HCT116 (cell line): Measurements from ENCODE around the gene DTWD1. TPM values are rescaled to one million over a fixed set of nuclear protein-coding genes. Genes with fewer than 3 reads are reported as not detected.

Experiments used
- ATAC-seq: fragments of 200-7000 bp; cut with Tn5 transposase; 2 replicates; pipeline ENCODE4 v1.9.1; 2020; ENCODE audit warnings: mild to moderate bottlenecking, moderate library complexity
- BruUV-seq: library from RNA; stranded (reverse); fragments of 400-500 nt; replicated peaks from 2 replicates; lab custom pipeline; 2021; lab: Mats Ljungman, UMichigan
- CTCF ChIA-PET: fragments of 300-600 bp; sonication (Branson Sonifier 250); formaldehyde crosslinking; loops from one replicate; lab custom pipeline; 2021; ENCODE audit warnings: antibody characterized with exemption; lab: Charles Lee
- POLR2A ChIA-PET: fragments of 300-600, 350-600 bp; sonication (Branson Sonifier 250); formaldehyde crosslinking; loops from one replicate; lab custom pipeline; 2021; ENCODE audit warnings: antibody characterized with exemption; lab: Charles Lee
- RAD21 ChIA-PET, 2 experiments: fragments of 300-600 bp; sonication (Branson Sonifier 250); formaldehyde crosslinking; loops; one replicate each; lab custom pipeline; 2023; ENCODE audit warnings: low total read pairs in 2 of 2; ENCODE audit not compliant: uncharacterized antibody in 2 of 2, unreplicated experiment in 2 of 2, low non-redundant PET in 1 of 2; lab: Charles Lee
- DNase-seq: peaks from one replicate; pipeline ENCODE4 v3.0.0-alpha.2; 2010; ENCODE audit warnings: low read depth, low spot score
- H2AFZ ChIP-seq: fragments of 200-600 bp; shearing (Covaris generic), sonication (generic); 2 replicates; pipeline ENCODE4 v1.6.1; 2017; ENCODE audit warnings: low read depth, mixed run types, mixed read lengths, antibody characterized with exemption, low read length; ENCODE audit not compliant: poor library complexity, severe bottlenecking
- H3K27ac ChIP-seq: 2 replicates; pipeline ENCODE4 v1.5.1; 2012; ENCODE audit warnings: low read depth, low read length
- H3K27me3 ChIP-seq: fragments of 200-600 bp; sonication (generic); 2 replicates; pipeline ENCODE4 v1.6.1; 2016; ENCODE audit warnings: mixed run types, low read length, mixed read lengths; ENCODE audit not compliant: insufficient read depth
- H3K36me3 ChIP-seq, 2 experiments: fragments of 200-500 bp in 1 of 2; fragments of 200-600 bp in 1 of 2; sonication (Bioruptor generic) in 1 of 2; sonication (generic) in 1 of 2; 2 replicates each; pipeline versions ENCODE4 v1.5.1 to v1.6.1; 2014 to 2016; ENCODE audit warnings: low read length in 2 of 2, inconsistent platforms in 1 of 2, mixed read lengths in 1 of 2, mixed run types in 1 of 2; ENCODE audit not compliant: insufficient read depth in 2 of 2, control insufficient read depth in 1 of 2
- H3K4me1 ChIP-seq, 2 experiments: fragments of 200-600 bp in 1 of 2; sonication (generic) in 1 of 2; 2 replicates each; pipeline versions ENCODE4 v1.5.1 to v1.6.1; 2012 to 2017; ENCODE audit warnings: low read length in 2 of 2, inconsistent platforms in 1 of 2, mild to moderate bottlenecking in 1 of 2, mixed read lengths in 1 of 2, mixed run types in 1 of 2, moderate library complexity in 1 of 2; ENCODE audit not compliant: insufficient read depth in 2 of 2, control insufficient read depth in 1 of 2
- H3K4me2 ChIP-seq: fragments of 200-600 bp; sonication (generic); 2 replicates; pipeline ENCODE4 v1.6.1; 2017; ENCODE audit warnings: mixed run types, low read length, mixed read lengths
- H3K4me3 ChIP-seq, 2 experiments: fragments of 200-600 bp in 1 of 2; sonication (generic) in 1 of 2; replicated peaks in 1 of 2; 2 replicates each; pipeline ENCODE4 v1.5.1; 2011 to 2016; ENCODE audit warnings: low read length in 2 of 2, control low read depth in 1 of 2, low read depth in 1 of 2, mild to moderate bottlenecking in 1 of 2, mixed read lengths in 1 of 2, mixed run types in 1 of 2
- H3K79me2 ChIP-seq: fragments of 200-600 bp; sonication (generic); 2 replicates; pipeline ENCODE4 v1.6.1; 2017; ENCODE audit warnings: mild to moderate bottlenecking, mixed run types, low read length, moderate library complexity, mixed read lengths; ENCODE audit not compliant: insufficient read depth
- H3K9ac ChIP-seq: fragments of 200-600 bp; sonication (generic); 2 replicates; pipeline ENCODE4 v1.6.1; 2016; ENCODE audit warnings: low read length, mixed read lengths
- H3K9me2 ChIP-seq: fragments of 200-600 bp; sonication (generic), shearing (Covaris generic); 2 replicates; pipeline ENCODE4 v1.6.1; 2017; ENCODE audit warnings: mixed run types, mild to moderate bottlenecking, moderate library complexity; ENCODE audit not compliant: insufficient read depth
- H3K9me3 ChIP-seq, 2 experiments: fragments of 200-500 bp in 1 of 2; fragments of 200-600 bp in 1 of 2; sonication (Bioruptor generic) in 1 of 2; sonication (generic) in 1 of 2; 2 replicates each; pipeline ENCODE4 v1.6.1; 2014 to 2017; ENCODE audit warnings: low read length in 2 of 2, mixed read lengths in 2 of 2, inconsistent platforms in 1 of 2, low read depth in 1 of 2, mild to moderate bottlenecking in 1 of 2, mixed run types in 1 of 2, moderate library complexity in 1 of 2; ENCODE audit not compliant: control insufficient read depth in 1 of 2, insufficient read depth in 1 of 2
- H4K20me1 ChIP-seq: fragments of 200-600 bp; sonication (generic), shearing (Covaris generic); 2 replicates; pipeline ENCODE4 v1.6.1; 2017; ENCODE audit warnings: mixed run types, mild to moderate bottlenecking, moderate library complexity; ENCODE audit not compliant: insufficient read depth
- CEBPB ChIP-seq: IDR thresholded peaks from 2 replicates; pipeline ENCODE4 v1.6.1; 2012; ENCODE audit warnings: low read depth
- CTCF ChIP-seq, 3 experiments: fragments of 200-600 bp in 1 of 3; sonication (generic) in 1 of 3; IDR thresholded peaks in 2 of 3; conservative IDR thresholded peaks in 1 of 3; 2 replicates each; pipeline ENCODE4 v1.5.1; 2012 to 2017; ENCODE audit warnings: low read depth in 2 of 3, low read length in 2 of 3, antibody characterized with exemption in 1 of 3, borderline replicate concordance in 1 of 3, control low read depth in 1 of 3, mild to moderate bottlenecking in 1 of 3, mixed read lengths in 1 of 3, mixed run types in 1 of 3, moderate library complexity in 1 of 3; ENCODE audit not compliant: insufficient read depth in 1 of 3
- YY1 ChIP-seq: IDR thresholded peaks from 2 replicates; pipeline ENCODE4 v1.6.1; 2011; ENCODE audit warnings: low read length, low read depth, moderate library complexity, mild to moderate bottlenecking; ENCODE audit not compliant: insufficient replicate concordance; ENCODE audit errors: extremely low read depth
- intact Hi-C: fragments of 100-400 bp; cut with micrococcal nuclease; formaldehyde crosslinking; loops from 2 replicates; pipeline ENCODE4 v1.10.0; 2022
- total RNA-seq: library from RNA; stranded (reverse); gene quantifications from one replicate; pipeline ENCODE4 v1.2.1, GENCODE V29; 2021; ENCODE audit not compliant: unreplicated experiment
- TF ChIP-seq, protein P1 (sequence below): IDR thresholded peaks from 2 replicates; pipeline ENCODE4 v1.6.1; 2012; ENCODE audit warnings: low read depth

The DTWD1 gene
- total RNA-seq, 1 experiment from 2014 or later, result 34.5 TPM

GRCh38 chr15:49637857-49638256, 17.0 kb downstream of the DTWD1 start:
- peaks cover 26% of the 10 kb centered on the region for H3K79me2 ChIP-seq
- no TSS peak for BruUV-seq
- POLR2A ChIA-PET, result no interaction called here
- DNase-seq (no peak), ATAC-seq (no peak)
- H3K27me3 ChIP-seq, result no peaks in the 10 kb centered on the region
- no peak overlapping the region for H3K4me3 ChIP-seq
- peaks cover 0 to 11% of the 10 kb centered on the region in 2 experiments; a peak in 2 of 4 replicates for H3K36me3 ChIP-seq
- TF ChIP-seq YY1, result no peak
- TF ChIP-seq CEBPB, result no peak
- TF ChIP-seq CTCF (IDR thresholded peaks at IDR 0.05 in 2 of 3, conservative IDR thresholded peaks at IDR 0.05 in 1 of 3; ENCODE audit: borderline replicate concordance in 1 of 3, insufficient read depth in 1 of 3, low read depth in 2 of 3, low read length in 2 of 3), result no peak
- TF ChIP-seq, protein P1, sequence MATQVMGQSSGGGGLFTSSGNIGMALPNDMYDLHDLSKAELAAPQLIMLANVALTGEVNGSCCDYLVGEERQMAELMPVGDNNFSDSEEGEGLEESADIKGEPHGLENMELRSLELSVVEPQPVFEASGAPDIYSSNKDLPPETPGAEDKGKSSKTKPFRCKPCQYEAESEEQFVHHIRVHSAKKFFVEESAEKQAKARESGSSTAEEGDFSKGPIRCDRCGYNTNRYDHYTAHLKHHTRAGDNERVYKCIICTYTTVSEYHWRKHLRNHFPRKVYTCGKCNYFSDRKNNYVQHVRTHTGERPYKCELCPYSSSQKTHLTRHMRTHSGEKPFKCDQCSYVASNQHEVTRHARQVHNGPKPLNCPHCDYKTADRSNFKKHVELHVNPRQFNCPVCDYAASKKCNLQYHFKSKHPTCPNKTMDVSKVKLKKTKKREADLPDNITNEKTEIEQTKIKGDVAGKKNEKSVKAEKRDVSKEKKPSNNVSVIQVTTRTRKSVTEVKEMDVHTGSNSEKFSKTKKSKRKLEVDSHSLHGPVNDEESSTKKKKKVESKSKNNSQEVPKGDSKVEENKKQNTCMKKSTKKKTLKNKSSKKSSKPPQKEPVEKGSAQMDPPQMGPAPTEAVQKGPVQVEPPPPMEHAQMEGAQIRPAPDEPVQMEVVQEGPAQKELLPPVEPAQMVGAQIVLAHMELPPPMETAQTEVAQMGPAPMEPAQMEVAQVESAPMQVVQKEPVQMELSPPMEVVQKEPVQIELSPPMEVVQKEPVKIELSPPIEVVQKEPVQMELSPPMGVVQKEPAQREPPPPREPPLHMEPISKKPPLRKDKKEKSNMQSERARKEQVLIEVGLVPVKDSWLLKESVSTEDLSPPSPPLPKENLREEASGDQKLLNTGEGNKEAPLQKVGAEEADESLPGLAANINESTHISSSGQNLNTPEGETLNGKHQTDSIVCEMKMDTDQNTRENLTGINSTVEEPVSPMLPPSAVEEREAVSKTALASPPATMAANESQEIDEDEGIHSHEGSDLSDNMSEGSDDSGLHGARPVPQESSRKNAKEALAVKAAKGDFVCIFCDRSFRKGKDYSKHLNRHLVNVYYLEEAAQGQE, result no peak
- TF ChIP-seq, all 23 proteins: peak for 0
- Histone ChIP-seq H3K9me2 (no peaks in the 10 kb centered on the region), H3K4me2 (no peak overlapping the region), H3K9me3 (no peaks in the 10 kb centered on the region), H2AFZ (no peak overlapping the region), H3K27ac (no peak overlapping the region), H3K4me1 (no peaks in the 10 kb centered on the region), H3K9ac (no peak overlapping the region), H4K20me1 (peaks cover 3% of the 10 kb centered on the region; the same call in 1 of the 2 replicates)
- ChIA-PET CTCF (no interaction called here), RAD21 (interaction anchor here in 1 of 2 experiments (0.6 kb wide), 1 partner anchor 165 kb away, joined by 3 read pairs; no protein-coding TSS in a partner anchor)
- intact Hi-C loops, result no loop called here
